Lung (tissue), 12 donors: ENCODE measurements around the gene ITGB8. TPM values are rescaled to one million over a fixed set of nuclear protein-coding genes. Genes with fewer than 3 reads are reported as not detected.

ENCODE experiments used
- ATAC-seq: fragments of 200-7000 bp; cut with Tn5 transposase; one replicate; pipeline ENCODE4 v1.9.1; 2020; ENCODE audit warnings: moderate number of reproducible peaks; ENCODE audit not compliant: insufficient read depth, low FRiP score
- DNase-seq, 3 donors: peaks; one replicate each; pipeline ENCODE4 v3.0.0-alpha.2; 2013 to 2017
- H3K27ac ChIP-seq, 2 donors: one replicate each; pipeline ENCODE4 v1.5.1; 2013; ENCODE audit warnings: mild to moderate bottlenecking in 2 of 2, moderate library complexity in 2 of 2, control low read depth in 1 of 2, inconsistent platforms in 1 of 2, low read depth in 1 of 2, low read length in 1 of 2
- H3K27me3 ChIP-seq, 3 donors: one replicate each; pipeline ENCODE4 v1.5.1; 2013; ENCODE audit warnings: low read length in 2 of 3; ENCODE audit not compliant: control insufficient read depth in 3 of 3, insufficient read depth in 3 of 3
- H3K36me3 ChIP-seq, 4 donors: one replicate each; pipeline ENCODE4 v1.5.1; 2013; ENCODE audit warnings: low read length in 4 of 4, mild to moderate bottlenecking in 1 of 4, moderate library complexity in 1 of 4; ENCODE audit not compliant: control insufficient read depth in 4 of 4, insufficient read depth in 4 of 4
- H3K4me1 ChIP-seq, 5 donors: one replicate each; pipeline ENCODE4 v1.5.1; 2013; ENCODE audit warnings: low read length in 5 of 5, mild to moderate bottlenecking in 2 of 5, moderate library complexity in 1 of 5; ENCODE audit not compliant: control insufficient read depth in 5 of 5, insufficient read depth in 5 of 5
- H3K4me3 ChIP-seq: one replicate; pipeline ENCODE4 v1.5.1; 2013; ENCODE audit warnings: mild to moderate bottlenecking, control low read depth, moderate library complexity
- H3K9ac ChIP-seq, 2 donors: one replicate each; pipeline ENCODE4 v1.5.1; 2013; ENCODE audit warnings: low read length in 2 of 2, control low read depth in 1 of 2; ENCODE audit not compliant: insufficient read depth in 1 of 2
- H3K9me3 ChIP-seq, 4 donors: one replicate each; pipeline ENCODE4 v1.5.1; 2013; ENCODE audit warnings: low read length in 3 of 4, mild to moderate bottlenecking in 1 of 4, moderate library complexity in 1 of 4; ENCODE audit not compliant: control insufficient read depth in 4 of 4, insufficient read depth in 3 of 4
- CTCF ChIP-seq: IDR thresholded peaks from 2 replicates; pipeline ENCODE4 v1.5.1; 2012; ENCODE audit warnings: mild to moderate bottlenecking; ENCODE audit errors: control extremely low read depth, extremely low read depth
- WGBS, 2 donors: extraction: QIAGEN DNeasy Blood & Tissue Kit; methylation state at CpG; one replicate each; pipeline ENCODE4 v1.1.7; 2013; 5-methylcytosine and 5-hydroxymethylcytosine counted together
- polyA plus RNA-seq, 2 donors: library from polyadenylated mRNA; stranded (reverse); fragments of 200-250 nt; gene quantifications; one replicate each; pipeline ENCODE4 v1.2.1, GENCODE V29; 2013
- total RNA-seq, 2 donors: library from RNA; depleted of rRNA in 1 of 2; stranded (reverse); fragments of >200 nt in 1 of 2; gene quantifications; one replicate each; pipeline ENCODE4 v1.2.1, GENCODE V29; 2014 to 2021
- donor health status: control.
- donor health status: control.
- donor health status: Bipolar disorder and iron deficiency.
- donor health status: healthy.
- donor health status: DM: yes; HTN: yes; CAD: no.

ITGB8 gene
- total and polyA plus RNA-seq, 4 donors: 1.5 to 29.7 (median 15.2) TPM

GRCh38 chr7:20362574-20363253, 32.0 kb downstream of the ITGB8 start:
- no peak overlapping the region for H3K4me3 ChIP-seq
- peaks cover 0 to 24% (median 7%) of the 10 kb centered on the region in 5 donors for H3K4me1 ChIP-seq
- ATAC-seq: no peak
- no peak for TF ChIP-seq CTCF
- no peaks in the 10 kb centered on the region for H3K36me3 ChIP-seq
- H3K27ac ChIP-seq: no peak overlapping the region
- no peaks in the 10 kb centered on the region for H3K9me3 ChIP-seq
- no peak overlapping the region for H3K9ac ChIP-seq
- WGBS, 2 donors: 65 to 73% methylated on average over 2 of the region's 2 CpGs
- DNase-seq: no peak
- H3K27me3 ChIP-seq: no peaks in the 10 kb centered on the region

- H3K27ac ChIP-seq: no peak overlapping the region
Measured at GRCh38 chr7:20364571-20365196, 34.0 kb downstream of the ITGB8 start.

GRCh38 chr7:20365486-20365885, 34.8 kb downstream of the ITGB8 start:
- Histone ChIP-seq H3K27me3 (no peaks in the 10 kb centered on the region), H3K9ac (no peak overlapping the region), H3K36me3 (peaks cover 0 to 3% (median 0%) of the 10 kb centered on the region in 4 donors), H3K9me3 (no peaks in the 10 kb centered on the region), H3K4me1 (peaks cover 0 to 15% (median 7%) of the 10 kb centered on the region in 5 donors), H3K4me3 (no peak overlapping the region), H3K27ac (no peak overlapping the region)
- DNase-seq (peak in 1 of 3 donors; percentile 78), ATAC-seq (no peak)
- TF ChIP-seq CTCF: no peak
- WGBS, 2 donors: 72 to 81% methylated on average over 4 of the region's 4 CpGs

More at GRCh38 chr7:20364571-20365196, 34.0 kb downstream of the ITGB8 start:
- Histone ChIP-seq H3K4me1 (peaks cover 0 to 15% (median 7%) of the 10 kb centered on the region in 5 donors), H3K27me3 (no peaks in the 10 kb centered on the region), H3K36me3 (peaks cover 0 to 3% (median 0%) of the 10 kb centered on the region in 4 donors), H3K9ac (no peak overlapping the region), H3K9me3 (no peaks in the 10 kb centered on the region), H3K4me3 (no peak overlapping the region)
- DNase-seq (peak in 2 of 3 donors; percentile 28 to 63), ATAC-seq (no peak)
- no peak for TF ChIP-seq CTCF
- WGBS, 2 donors: 77 to 88% methylated on average over 4 of the region's 4 CpGs
